ENCODE data around the gene UGT1A3. TPM values are rescaled to one million over a fixed set of nuclear protein-coding genes. Genes with fewer than 3 reads are reported as not detected.

Gene UGT1A3
- polyA plus RNA-seq, 1 donor (not counting 4 experiments of a cell fraction or from before 2014, with no cell fraction given): 3.2 TPM

DNA sequence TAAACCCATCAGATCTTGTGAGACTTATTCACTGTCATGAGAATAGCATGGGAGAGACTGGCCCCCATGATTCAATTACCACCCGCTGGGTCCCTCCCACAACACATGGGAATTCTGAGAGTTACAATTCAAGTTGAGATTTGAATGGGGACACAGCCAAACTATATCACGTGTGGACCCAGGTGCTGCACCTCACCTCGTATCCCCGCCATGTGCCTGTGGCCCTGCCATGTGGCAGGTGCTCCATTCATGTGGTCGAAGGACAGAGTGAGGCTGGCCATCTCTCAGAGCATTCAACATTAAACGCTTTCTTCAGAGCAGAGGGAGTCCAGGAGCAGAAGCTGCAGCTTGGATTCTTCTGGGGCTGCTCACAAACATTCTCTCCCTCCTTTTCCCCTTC is 81.5 kb downstream of the UGT1A3 start:
- H3K79me2 ChIP-seq (ENCODE audit: control insufficient read depth, insufficient read depth, low read length): no peaks in the 10 kb centered on the region
- no peaks in the 10 kb centered on the region for H4K20me1 ChIP-seq (ENCODE audit: control insufficient read depth, extremely low read depth, insufficient read depth, low read length)
- FAIRE-seq (no peak), DNase-seq (ENCODE audit: low read depth, low spot score) (no peak)
- no peak overlapping the region for H3K27ac ChIP-seq (ENCODE audit: control insufficient read depth, insufficient read depth, low read length)
- no peak overlapping the region for H2AFZ ChIP-seq (ENCODE audit: control insufficient read depth, low read length)
- H3K9me3 ChIP-seq (ENCODE audit: control insufficient read depth, low read depth, low read length): no peaks in the 10 kb centered on the region
- dilution Hi-C loops (cut with MboI; ENCODE audit: extremely low pct_ligation_motif_present, low sequenced_read_pairs): no loop called here
- TF ChIP-seq, protein P1, sequence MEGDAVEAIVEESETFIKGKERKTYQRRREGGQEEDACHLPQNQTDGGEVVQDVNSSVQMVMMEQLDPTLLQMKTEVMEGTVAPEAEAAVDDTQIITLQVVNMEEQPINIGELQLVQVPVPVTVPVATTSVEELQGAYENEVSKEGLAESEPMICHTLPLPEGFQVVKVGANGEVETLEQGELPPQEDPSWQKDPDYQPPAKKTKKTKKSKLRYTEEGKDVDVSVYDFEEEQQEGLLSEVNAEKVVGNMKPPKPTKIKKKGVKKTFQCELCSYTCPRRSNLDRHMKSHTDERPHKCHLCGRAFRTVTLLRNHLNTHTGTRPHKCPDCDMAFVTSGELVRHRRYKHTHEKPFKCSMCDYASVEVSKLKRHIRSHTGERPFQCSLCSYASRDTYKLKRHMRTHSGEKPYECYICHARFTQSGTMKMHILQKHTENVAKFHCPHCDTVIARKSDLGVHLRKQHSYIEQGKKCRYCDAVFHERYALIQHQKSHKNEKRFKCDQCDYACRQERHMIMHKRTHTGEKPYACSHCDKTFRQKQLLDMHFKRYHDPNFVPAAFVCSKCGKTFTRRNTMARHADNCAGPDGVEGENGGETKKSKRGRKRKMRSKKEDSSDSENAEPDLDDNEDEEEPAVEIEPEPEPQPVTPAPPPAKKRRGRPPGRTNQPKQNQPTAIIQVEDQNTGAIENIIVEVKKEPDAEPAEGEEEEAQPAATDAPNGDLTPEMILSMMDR (optimal IDR thresholded peaks at IDR 0.05 in 1 of 3, IDR thresholded peaks at IDR 0.05 in 1 of 3, conservative IDR thresholded peaks at IDR 0.05 in 1 of 3; ENCODE audit: extremely low read depth in 1 of 3, insufficient read depth in 2 of 3, low read length in 3 of 3): no peak
- no peak for TF ChIP-seq EZH2 (IDR thresholded peaks at IDR 0.05; ENCODE audit: low read length)
- no peaks in the 10 kb centered on the region for H3K9me1 ChIP-seq (ENCODE audit: control insufficient read depth, extremely low read depth, insufficient read depth, low read length)
- no peaks in the 10 kb centered on the region for H3K4me1 ChIP-seq (ENCODE audit: control insufficient read depth, extremely low read depth, insufficient read depth, low read length)
- no peaks in the 10 kb centered on the region for H3K36me3 ChIP-seq (ENCODE audit: control insufficient read depth in 2 of 2, extremely low read depth in 1 of 2, insufficient read depth in 2 of 2, low read length in 2 of 2)
- H3K4me3 ChIP-seq (ENCODE audit: control insufficient read depth in 2 of 3, extremely low read depth in 1 of 3, insufficient read depth in 2 of 3, low read depth in 1 of 3, low read length in 3 of 3): no peak overlapping the region
- no peak overlapping the region for H3K9ac ChIP-seq (ENCODE audit: control insufficient read depth, extremely low read depth, insufficient read depth, low read length)
- no peak overlapping the region for H3K4me2 ChIP-seq (ENCODE audit: control insufficient read depth, extremely low read depth, insufficient read depth, low read depth, low read length)
- peaks cover 8% of the 10 kb centered on the region for H3K27me3 ChIP-seq (ENCODE audit: control insufficient read depth, extremely low read depth, insufficient read depth, low read length)

DNA sequence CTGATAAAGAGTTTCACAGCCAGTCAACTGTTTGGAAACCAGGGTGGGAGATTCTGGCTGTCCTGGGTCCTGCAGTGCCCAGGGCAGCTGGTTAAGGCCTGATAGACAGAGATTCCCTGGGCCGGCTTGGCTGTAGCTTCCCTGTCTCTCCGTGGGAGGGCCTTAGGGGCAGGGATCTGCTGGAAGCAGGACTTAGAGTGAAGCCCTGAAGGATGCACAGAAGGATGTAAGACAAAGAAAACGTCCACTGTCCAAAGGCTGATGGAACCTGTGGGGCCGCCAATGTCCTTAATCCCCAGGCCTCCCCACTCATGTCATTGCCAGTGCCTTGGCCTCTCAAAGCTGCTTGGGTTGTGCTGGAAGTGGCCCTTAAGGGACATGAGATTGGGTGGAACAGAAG is 82.2 kb downstream of the UGT1A3 start:
- H3K9ac ChIP-seq (ENCODE audit: control insufficient read depth, extremely low read depth, insufficient read depth, low read length): no peak overlapping the region
- H3K4me3 ChIP-seq (ENCODE audit: control insufficient read depth in 2 of 3, extremely low read depth in 1 of 3, insufficient read depth in 2 of 3, low read depth in 1 of 3, low read length in 3 of 3): no peak overlapping the region
- no peaks in the 10 kb centered on the region for H3K4me1 ChIP-seq (ENCODE audit: control insufficient read depth, extremely low read depth, insufficient read depth, low read length)
- no peak overlapping the region for H3K4me2 ChIP-seq (ENCODE audit: control insufficient read depth, extremely low read depth, insufficient read depth, low read depth, low read length)
- no peaks in the 10 kb centered on the region for H4K20me1 ChIP-seq (ENCODE audit: control insufficient read depth, extremely low read depth, insufficient read depth, low read length)
- dilution Hi-C loops (cut with MboI; ENCODE audit: extremely low pct_ligation_motif_present, low sequenced_read_pairs): no loop called here
- TF ChIP-seq EZH2 (IDR thresholded peaks at IDR 0.05; ENCODE audit: low read length): no peak
- TF ChIP-seq, protein P1 (optimal IDR thresholded peaks at IDR 0.05 in 1 of 3, IDR thresholded peaks at IDR 0.05 in 1 of 3, conservative IDR thresholded peaks at IDR 0.05 in 1 of 3; ENCODE audit: extremely low read depth in 1 of 3, insufficient read depth in 2 of 3, low read length in 3 of 3): no peak
- no peaks in the 10 kb centered on the region for H3K79me2 ChIP-seq (ENCODE audit: control insufficient read depth, insufficient read depth, low read length)
- H3K9me1 ChIP-seq (ENCODE audit: control insufficient read depth, extremely low read depth, insufficient read depth, low read length): no peaks in the 10 kb centered on the region
- no peak overlapping the region for H3K27ac ChIP-seq (ENCODE audit: control insufficient read depth, insufficient read depth, low read length)
- no peaks in the 10 kb centered on the region for H3K9me3 ChIP-seq (ENCODE audit: control insufficient read depth, low read depth, low read length)
- H2AFZ ChIP-seq (ENCODE audit: control insufficient read depth, low read length): no peak overlapping the region
- no peaks in the 10 kb centered on the region for H3K36me3 ChIP-seq (ENCODE audit: control insufficient read depth in 2 of 2, extremely low read depth in 1 of 2, insufficient read depth in 2 of 2, low read length in 2 of 2)
- DNase-seq (ENCODE audit: low read depth, low spot score) (no peak), FAIRE-seq (no peak)
- H3K27me3 ChIP-seq (ENCODE audit: control insufficient read depth, extremely low read depth, insufficient read depth, low read length): peaks cover 8% of the 10 kb centered on the region
